Right forelimb (tissue), 1 donor: Measurements from ENCODE around the gene ASB1.
A peak's percentile ranks its signal among the peaks of the same experiment; 100 is the strongest.
"Not testable (repeated sequence)": the region's sequence is repeated elsewhere in the genome, so short reads cannot be mapped to it uniquely, and the experiment has no call there.

ENCODE experiments used
- DNase-seq: peaks from one replicate; pipeline ENCODE4 v3.0.0-alpha.2; 2018

Gene ASB1

DNA sequence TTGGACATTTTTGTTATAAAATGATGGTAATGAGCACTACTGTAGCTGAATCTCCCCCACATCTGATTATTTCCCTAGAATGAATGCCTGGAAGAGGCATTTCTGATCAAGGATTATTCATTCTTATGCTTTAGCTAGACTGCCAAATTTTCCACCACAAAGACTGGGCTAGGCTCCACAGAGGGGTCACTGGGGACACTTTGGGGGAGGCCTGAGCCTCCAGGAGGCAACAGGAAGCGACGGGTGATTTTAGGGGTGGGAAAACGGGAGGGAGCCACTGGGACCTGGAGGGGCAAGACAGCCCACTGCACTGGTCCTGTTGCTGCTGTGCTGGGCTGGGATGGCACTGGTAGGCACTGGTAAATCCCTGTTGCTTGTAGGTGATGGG, 2.4 kb upstream of the ASB1 start:
- no peak for DNase-seq

GRCh38 chr2:238425505-238425978, 1.2 kb upstream of the ASB1 start:
- DNase-seq = no peak

DNA sequence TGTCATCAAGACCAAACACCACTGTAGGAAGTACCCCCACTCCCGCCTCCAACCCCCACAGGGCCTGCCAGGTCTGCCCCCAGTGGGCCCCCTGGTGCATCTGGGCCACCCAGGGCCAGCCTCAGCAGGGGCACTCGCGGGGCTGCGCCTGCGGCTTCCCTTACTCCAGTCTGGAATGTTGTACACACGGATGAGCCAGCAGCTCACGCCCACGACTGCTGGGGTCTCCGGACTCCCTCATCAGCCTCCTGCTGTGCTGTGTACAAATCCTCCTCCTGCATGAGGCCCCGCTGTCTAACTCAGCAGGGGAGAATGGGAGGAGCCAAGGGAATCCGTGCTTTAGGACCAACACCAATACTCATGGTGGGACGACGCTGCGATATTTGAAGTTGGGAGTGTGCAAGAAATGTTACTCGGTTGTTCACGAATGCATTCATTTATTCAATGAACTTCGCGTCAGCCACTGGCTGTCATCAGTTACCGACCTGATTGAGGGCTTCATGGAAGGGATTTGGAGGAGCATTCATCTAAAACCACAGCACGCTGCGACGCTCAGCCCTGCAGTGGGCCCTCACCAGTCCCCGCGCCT, 654 bp upstream of the ASB1 start:
- peak; percentile 60 for DNase-seq

- no peak for DNase-seq
Measured at GRCh38 chr2:238427435-238428162, 872 bp downstream of the ASB1 start.

GRCh38 chr2:238428866-238429265, 2.1 kb downstream of the ASB1 start:
- DNase-seq = no peak

DNA sequence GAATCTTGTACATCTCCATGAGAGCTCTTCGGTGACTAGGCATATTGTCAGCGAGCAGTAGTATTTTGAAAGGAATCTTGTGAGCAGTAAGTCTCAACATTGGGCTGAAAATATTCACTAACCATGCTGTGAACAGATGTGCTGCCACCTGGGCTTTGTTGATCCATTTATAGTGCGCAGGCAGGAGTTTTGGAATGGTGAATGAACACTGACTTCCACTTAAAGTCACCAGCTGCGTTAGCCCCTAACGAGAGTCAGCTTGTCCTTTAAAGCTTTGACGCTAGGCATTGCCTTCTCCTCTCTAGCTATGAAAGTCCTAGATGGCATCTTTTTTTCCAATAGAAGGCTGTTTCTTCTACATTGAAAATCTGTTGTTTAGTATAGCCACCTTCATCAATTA, 4.1 kb downstream of the ASB1 start:
- DNase-seq = no peak

DNA sequence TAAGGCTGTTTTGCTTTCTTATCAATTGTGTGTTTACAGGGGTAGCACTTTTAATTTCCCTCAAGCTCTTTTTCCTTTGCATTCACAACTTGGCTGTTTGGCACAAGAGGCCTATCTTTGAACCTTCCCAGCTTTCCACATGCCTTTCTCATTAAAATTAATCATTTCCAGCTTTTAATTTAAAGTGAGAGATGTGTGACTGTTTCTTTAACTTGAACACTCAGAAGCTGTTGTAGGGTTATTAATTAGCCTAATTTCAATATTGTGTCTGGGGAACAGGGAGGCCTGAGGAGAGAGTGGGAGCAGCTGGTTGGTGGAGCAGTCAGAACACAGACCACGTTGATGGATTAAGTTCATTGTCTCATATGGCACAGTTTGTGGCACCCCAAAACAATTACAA, 4.7 kb downstream of the ASB1 start:
- no peak for DNase-seq

GRCh38 chr2:238433300-238433915, 6.7 kb downstream of the ASB1 start:
- no peak for DNase-seq

GRCh38 chr2:238433941-238434845, 7.5 kb downstream of the ASB1 start:
- no peak for DNase-seq

GRCh38 chr2:238434846-238435751, 8.4 kb downstream of the ASB1 start:
- DNase-seq = no peak

GRCh38 chr2:238435752-238436096, 9.0 kb downstream of the ASB1 start:
- no peak for DNase-seq

DNA sequence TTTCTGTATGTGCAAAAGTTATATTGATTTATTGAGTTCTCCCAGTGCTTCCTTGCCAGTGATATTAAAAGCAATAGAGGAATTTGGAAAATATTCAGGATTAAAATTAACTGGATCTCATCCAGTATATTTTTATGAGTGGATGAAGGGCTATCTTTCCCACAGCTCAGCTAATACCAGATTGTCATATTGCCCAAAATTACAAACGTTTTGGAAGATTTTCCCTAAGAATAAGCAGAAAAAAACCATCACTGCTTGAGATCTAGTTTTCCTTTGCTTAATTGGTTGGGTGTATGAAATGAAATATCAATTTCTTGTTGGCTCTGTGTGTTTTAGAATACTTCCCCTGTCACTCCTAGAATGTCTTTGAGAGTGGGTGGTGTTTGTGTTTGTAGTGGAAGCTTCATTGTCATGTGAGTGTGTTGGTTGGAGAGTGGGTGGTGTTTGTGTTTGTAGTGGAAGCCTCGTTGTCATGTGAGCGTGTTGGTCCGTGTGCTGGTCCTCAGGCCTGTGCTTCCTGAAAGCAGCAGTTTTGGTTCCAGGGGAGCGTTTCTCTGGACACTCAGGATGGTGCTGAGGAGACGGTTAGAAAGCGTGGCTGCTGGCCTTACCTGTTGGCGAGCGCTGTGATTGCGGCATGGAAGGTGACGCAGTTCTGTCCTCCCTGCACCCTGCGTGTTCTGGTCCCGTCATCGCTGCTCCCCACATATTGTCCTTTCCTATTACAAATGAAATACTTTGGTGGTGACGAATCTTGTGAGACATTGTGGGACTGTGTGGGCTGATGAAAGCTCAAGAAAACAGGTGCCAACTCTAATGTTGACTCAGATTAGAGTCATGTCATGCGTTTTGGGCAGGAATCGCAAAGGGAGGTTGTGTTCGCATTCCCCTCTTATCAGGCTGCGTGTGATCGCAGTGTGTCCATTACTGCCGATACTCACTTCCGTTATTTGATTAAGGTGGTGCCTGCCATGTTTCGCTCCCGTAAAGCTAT, 12.4 kb downstream of the ASB1 start:
- no peak for DNase-seq

DNA sequence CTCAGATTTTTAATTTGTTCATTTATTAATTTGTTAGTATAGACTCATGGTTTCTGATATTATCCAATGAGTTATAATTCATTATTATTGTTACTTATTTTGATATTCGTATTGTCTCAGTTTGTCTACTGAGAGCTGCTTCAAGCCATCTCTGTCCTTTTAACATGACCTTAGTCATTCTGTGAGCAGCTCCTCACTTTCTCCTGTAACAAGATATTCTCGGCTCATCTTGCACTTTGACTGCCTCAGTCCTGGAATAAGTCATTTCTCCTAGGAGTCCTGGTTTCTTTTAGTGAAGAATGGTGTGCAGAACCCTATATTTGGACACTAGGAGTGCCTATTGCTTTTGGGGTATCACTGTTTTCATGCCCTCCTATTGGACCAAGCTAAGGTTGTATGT, 13.2 kb downstream of the ASB1 start:
- no peak for DNase-seq

DNA sequence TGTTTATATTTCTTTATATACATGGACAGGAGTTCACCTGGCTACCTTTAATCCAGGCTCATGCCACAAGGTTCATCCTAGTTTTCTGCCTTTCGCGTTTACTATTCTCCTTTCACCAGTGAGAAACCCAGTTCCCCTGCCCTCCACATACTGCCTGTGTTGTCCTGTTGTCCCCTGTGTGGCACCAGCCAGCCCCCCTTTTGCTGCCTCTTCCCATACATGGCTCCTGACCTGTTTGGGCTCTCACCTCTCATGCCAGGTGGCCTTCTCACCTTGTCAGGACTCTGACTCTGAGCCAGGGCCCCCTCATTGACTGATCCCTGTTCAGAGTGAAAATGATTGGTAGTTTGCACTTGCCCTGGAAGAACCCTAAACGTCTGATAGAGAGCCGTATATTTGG, 13.6 kb downstream of the ASB1 start:
- no peak for DNase-seq

- no peak for DNase-seq
Measured at GRCh38 chr2:238440767-238441166, 14.0 kb downstream of the ASB1 start.

- DNase-seq = no peak
Measured at GRCh38 chr2:238441262-238442114, 14.8 kb downstream of the ASB1 start.

DNA sequence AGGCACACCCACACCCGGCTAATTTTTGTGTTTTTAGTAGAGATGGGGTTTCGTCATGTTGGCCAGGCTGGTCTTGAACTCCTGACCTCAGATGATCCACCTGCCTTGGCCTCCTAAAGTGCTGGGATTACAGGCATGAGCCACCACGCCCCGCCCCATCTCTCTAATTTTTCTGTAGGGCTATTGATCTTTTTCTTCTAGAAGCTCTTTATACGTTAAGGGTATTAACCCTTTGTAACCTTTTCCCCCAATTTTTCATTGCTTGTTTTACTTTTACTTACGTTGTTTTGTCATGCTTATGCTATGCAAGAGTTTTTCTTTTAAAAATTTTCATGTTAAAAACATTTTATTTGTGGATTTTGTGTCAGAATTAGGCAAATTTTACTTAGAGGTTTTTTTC, 15.5 kb downstream of the ASB1 start:
- not testable (repeated sequence) for DNase-seq

- DNase-seq = no peak
Measured at GRCh38 chr2:238444242-238444641, 17.5 kb downstream of the ASB1 start.

DNA sequence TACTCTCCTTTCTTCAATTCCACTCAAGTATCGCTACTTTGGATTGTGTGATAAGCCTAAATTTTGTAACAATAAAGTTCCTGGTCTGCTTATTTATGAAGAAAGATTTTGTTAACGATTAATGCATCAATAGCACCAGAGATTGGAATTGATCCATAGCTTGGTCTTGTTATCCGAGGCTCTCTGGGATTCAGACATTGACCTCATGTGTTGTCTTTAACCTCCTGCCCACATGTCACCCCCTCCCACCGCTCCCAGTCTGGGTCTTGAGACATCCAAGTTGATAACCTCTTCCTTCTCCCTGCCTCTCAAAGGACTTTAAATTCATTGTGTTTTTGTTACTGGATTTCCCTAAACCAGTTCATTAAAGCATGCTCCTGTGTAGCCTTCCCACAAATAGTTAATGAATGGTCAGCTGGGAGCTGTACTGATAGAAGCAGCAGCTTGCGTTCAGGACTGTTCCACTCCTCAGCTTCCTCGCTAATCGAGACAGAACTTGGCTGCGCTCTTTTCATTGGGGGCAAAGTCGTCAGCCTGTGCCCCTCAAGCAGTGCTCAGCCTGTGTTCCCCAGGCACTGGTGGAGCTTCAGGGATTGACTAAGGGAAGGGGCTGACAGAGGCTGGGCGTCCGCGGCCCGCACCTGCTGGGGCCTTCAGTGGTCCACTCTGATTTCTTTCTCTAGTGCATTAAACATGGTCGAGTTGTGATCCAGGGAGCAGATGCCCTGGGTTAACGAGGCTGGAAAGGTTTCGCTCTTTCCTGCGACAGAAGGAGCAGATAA, 18.9 kb downstream of the ASB1 start:
- DNase-seq = no peak
